RWPE2 (cell line): Measurements from ENCODE around the gene TBC1D2B.

Source experiments
- ATAC-seq: fragments of 200-7000 bp; cut with Tn5 transposase; 3 replicates; pipeline ENCODE4 v1.9.1; 2021; ENCODE audit warnings: low read depth
- DNase-seq: peaks from one replicate; pipeline ENCODE4 v3.0.0-alpha.2; 2020; ENCODE audit warnings: low spot score
- H3K27ac ChIP-seq: fragments of 450-650 bp; 2 replicates; pipeline ENCODE4 v1.5.1; 2017; ENCODE audit warnings: mild to moderate bottlenecking; ENCODE audit not compliant: poor library complexity, severe bottlenecking
- H3K27me3 ChIP-seq: fragments of 250-450 bp; sonication (Bioruptor Pico); 2 replicates; pipeline ENCODE4 v1.5.1; 2021; ENCODE audit warnings: mild to moderate bottlenecking, moderate library complexity; ENCODE audit not compliant: insufficient read depth, poor library complexity, severe bottlenecking
- H3K36me3 ChIP-seq: fragments of 250-450 bp; sonication (Bioruptor Pico); 2 replicates; pipeline ENCODE4 v1.5.1; 2020; ENCODE audit warnings: low read depth, mild to moderate bottlenecking, moderate library complexity
- H3K4me1 ChIP-seq: fragments of 250-450 bp; sonication (Bioruptor Pico); 2 replicates; pipeline ENCODE4 v1.5.1; 2021; ENCODE audit warnings: mild to moderate bottlenecking, moderate library complexity; ENCODE audit not compliant: insufficient read depth, poor library complexity, severe bottlenecking
- H3K4me3 ChIP-seq: fragments of 250-450 bp; sonication (Bioruptor Pico); 2 replicates; pipeline ENCODE4 v1.5.1; 2021; ENCODE audit warnings: mild to moderate bottlenecking, moderate library complexity; ENCODE audit not compliant: severe bottlenecking
- H3K9me3 ChIP-seq: fragments of 250-450 bp; sonication (Bioruptor Pico); 2 replicates; pipeline ENCODE4 v1.5.1; 2021; ENCODE audit warnings: mild to moderate bottlenecking, moderate library complexity; ENCODE audit not compliant: severe bottlenecking
- TF ChIP-seq, protein P1 (sequence below): fragments of 450-650 bp; IDR thresholded peaks from one replicate; pipeline ENCODE4 v1.5.1; 2017; ENCODE audit warnings: mild to moderate bottlenecking, moderate library complexity; ENCODE audit not compliant: poor library complexity, severe bottlenecking

Gene TBC1D2B

DNA sequence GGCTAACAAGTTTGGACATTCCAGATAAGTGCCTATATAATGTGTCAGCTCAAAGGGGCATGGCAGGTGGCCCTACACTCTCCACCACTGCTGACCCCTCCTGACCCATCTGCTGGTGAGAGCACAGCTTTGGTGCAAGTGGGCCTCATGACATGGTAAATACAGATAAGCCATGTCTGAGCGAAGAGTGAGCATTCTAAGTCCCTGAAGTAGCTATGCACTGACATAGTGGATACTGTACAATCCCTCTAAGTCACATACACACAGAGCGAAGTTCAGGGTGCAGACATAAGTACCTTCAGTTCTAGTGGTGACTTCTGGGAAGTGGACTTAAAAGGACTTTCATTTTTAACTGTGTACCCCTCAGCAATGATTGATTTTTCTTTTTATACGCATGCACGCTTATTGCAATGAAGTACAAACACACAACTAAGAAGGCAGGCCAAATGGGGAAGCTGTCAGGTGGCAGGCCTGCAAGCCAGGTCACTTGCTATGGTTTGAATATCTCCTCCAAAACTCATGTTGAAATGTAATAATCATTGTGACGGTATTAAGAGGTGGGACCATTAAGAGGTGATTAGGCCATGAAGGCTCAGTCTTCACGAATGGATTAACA, 41.5 kb downstream of the TBC1D2B start:
- DNase-seq: no peak
- Histone ChIP-seq H3K36me3 (peaks cover 38% of the 10 kb centered on the region), H3K27me3 (no peaks in the 10 kb centered on the region), H3K4me3 (no peak overlapping the region), H3K4me1 (peaks cover 12% of the 10 kb centered on the region), H3K9me3 (no peaks in the 10 kb centered on the region), H3K27ac (peak overlapping the region; percentile 15)
- TF ChIP-seq, protein P1, sequence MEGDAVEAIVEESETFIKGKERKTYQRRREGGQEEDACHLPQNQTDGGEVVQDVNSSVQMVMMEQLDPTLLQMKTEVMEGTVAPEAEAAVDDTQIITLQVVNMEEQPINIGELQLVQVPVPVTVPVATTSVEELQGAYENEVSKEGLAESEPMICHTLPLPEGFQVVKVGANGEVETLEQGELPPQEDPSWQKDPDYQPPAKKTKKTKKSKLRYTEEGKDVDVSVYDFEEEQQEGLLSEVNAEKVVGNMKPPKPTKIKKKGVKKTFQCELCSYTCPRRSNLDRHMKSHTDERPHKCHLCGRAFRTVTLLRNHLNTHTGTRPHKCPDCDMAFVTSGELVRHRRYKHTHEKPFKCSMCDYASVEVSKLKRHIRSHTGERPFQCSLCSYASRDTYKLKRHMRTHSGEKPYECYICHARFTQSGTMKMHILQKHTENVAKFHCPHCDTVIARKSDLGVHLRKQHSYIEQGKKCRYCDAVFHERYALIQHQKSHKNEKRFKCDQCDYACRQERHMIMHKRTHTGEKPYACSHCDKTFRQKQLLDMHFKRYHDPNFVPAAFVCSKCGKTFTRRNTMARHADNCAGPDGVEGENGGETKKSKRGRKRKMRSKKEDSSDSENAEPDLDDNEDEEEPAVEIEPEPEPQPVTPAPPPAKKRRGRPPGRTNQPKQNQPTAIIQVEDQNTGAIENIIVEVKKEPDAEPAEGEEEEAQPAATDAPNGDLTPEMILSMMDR: no peak
- ATAC-seq: peak; percentile 15; the same call in 1 of the 3 replicates

DNA sequence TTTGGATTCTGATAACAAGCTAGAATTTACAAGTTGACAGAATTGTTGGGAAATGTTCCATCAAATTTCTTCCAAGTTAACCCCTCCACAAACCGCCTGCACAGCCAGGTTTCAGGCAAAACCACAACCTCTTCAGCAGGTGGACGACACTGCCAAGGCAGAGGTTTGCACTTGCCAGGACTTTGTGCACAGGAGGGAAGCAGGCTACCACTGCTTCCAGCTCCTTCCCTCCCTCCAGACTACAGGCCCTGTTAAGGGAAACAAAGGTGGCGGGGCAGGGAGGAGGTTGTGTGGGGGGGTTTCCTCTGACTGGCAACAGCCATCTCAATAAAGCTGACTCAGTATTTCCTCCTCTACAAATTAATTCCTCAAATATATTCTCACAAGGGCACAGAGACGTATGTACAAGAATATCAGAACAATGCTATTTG, 42.2 kb downstream of the TBC1D2B start:
- Histone ChIP-seq H3K9me3 (no peaks in the 10 kb centered on the region), H3K27ac (peak overlapping the region; percentile 15), H3K27me3 (no peaks in the 10 kb centered on the region), H3K4me1 (peaks cover 12% of the 10 kb centered on the region), H3K36me3 (peaks cover 41% of the 10 kb centered on the region), H3K4me3 (no peak overlapping the region)
- no peak for ATAC-seq
- TF ChIP-seq, protein P1: no peak
- no peak for DNase-seq

DNA sequence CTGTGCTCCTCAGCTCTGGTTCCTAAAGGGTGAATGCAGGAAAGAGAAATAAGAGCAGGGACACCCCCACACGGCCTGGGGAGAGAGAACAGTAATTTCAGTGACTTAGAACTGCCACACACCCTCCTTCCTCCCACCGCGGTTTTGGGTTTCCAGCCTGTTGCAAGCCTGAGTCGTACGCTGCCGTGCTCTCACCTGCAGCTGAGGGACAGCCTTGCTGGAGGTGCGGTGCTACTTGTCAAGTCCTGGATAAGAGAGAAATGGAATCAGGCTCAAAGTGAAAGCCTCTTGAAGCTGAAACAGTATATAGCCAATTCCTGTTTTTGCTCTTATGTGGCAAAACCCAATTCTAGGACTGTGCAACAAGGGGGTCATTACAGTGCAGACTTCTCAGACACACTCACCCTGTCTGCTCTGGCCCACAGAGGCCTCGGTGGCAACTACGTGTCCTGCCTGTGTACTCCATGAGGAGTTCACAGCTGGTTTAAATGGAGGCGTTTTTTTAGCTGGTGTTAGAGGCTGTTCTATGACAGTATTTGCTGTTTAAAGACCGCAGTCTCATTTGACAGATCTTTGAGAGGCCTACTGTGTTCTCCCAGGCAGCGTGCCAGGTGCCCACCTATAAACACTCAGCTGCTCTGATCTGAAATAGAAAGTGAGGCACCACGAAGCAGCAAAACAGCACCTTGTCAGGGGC, 42.9 kb downstream of the TBC1D2B start:
- peak overlapping the region; percentile 15 for H3K27ac ChIP-seq
- no peaks in the 10 kb centered on the region for H3K27me3 ChIP-seq
- peak; percentile 52; the same call in 2 of the 3 replicates for ATAC-seq
- TF ChIP-seq, protein P1: no peak
- no peaks in the 10 kb centered on the region for H3K9me3 ChIP-seq
- peaks cover 43% of the 10 kb centered on the region for H3K36me3 ChIP-seq
- no peak overlapping the region for H3K4me3 ChIP-seq
- peaks cover 12% of the 10 kb centered on the region for H3K4me1 ChIP-seq
- no peak for DNase-seq

DNA sequence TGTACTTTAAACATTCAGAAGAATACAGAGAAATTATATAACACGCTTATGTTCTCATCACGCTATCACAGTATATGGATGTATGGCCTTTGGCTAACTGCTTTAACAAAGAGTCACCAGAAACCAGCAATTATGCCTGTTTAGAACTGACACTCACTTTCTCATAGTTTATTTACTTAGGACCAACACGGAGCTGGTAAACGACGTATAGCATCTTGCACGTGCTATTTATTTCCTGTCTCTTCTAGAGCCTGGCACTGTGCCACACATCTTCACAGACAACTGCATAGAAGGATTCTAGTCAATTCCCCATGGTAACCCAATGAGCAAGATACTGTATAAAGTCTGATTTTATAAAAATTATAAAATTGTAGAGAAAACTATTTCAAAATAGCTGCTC, 43.6 kb downstream of the TBC1D2B start:
- TF ChIP-seq, protein P1: no peak
- H3K36me3 ChIP-seq: peaks cover 43% of the 10 kb centered on the region
- peaks cover 12% of the 10 kb centered on the region for H3K4me1 ChIP-seq
- no peak for DNase-seq
- no peak overlapping the region for H3K4me3 ChIP-seq
- ATAC-seq: no peak
- H3K27me3 ChIP-seq: no peaks in the 10 kb centered on the region
- no peak overlapping the region for H3K27ac ChIP-seq
- H3K9me3 ChIP-seq: no peaks in the 10 kb centered on the region

DNA sequence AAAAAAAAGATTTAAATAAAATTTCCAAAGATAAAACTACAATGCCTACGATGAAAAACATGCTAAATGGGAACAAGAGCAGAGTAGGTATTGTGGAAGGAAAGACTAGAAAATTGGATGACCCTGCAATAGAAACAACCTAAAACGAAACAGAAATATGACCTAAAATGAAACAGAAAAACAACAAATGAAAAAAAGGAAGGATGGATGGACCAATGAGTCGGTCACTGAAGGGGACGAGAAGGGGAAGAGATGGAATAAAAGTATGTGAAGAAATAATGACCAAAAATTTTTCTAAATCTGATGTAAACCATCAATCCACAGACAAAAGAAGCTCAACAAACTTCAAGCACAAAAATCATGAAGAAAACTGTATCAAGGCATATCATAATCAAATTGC, 44.8 kb downstream of the TBC1D2B start:
- ATAC-seq (no peak), DNase-seq (no peak)
- TF ChIP-seq, protein P1: no peak
- H3K27me3 ChIP-seq: no peaks in the 10 kb centered on the region
- H3K27ac ChIP-seq: no peak overlapping the region
- H3K9me3 ChIP-seq: no peaks in the 10 kb centered on the region
- H3K4me3 ChIP-seq: no peak overlapping the region
- H3K4me1 ChIP-seq: peaks cover 12% of the 10 kb centered on the region
- H3K36me3 ChIP-seq: peaks cover 54% of the 10 kb centered on the region
